HG03439 (cell line): Measurements from ENCODE around the gene CPEB1.
A peak's percentile ranks its signal among the peaks of the same experiment; 100 is the strongest.
"Not testable (repeated sequence)": the region's sequence is repeated elsewhere in the genome, so short reads cannot be mapped to it uniquely, and the experiment has no call there.

Source experiments
- ATAC-seq: cut with Tn5 transposase; IDR thresholded peaks from one replicate; pipeline ENCODE4 v1.9.1; 2021; ENCODE audit warnings: mild to moderate bottlenecking, moderate library complexity; ENCODE audit not compliant: unreplicated experiment

Gene CPEB1

GRCh38 chr15:82530606-82531379 is 116.4 kb downstream of the CPEB1 start:
- ATAC-seq, result peak; percentile 86

- no peak for ATAC-seq
Measured at GRCh38 chr15:82530006-82530405, 117.2 kb downstream of the CPEB1 start.

GRCh38 chr15:82513587-82513986 is 133.6 kb downstream of the CPEB1 start:
- ATAC-seq, result not testable (repeated sequence)

GRCh38 chr15:82507693-82508092 is 139.5 kb downstream of the CPEB1 start:
- not testable (repeated sequence) for ATAC-seq

- ATAC-seq, result not testable (repeated sequence)
Measured at GRCh38 chr15:82507087-82507486, 140.1 kb downstream of the CPEB1 start.

- not testable (repeated sequence) for ATAC-seq
Measured at GRCh38 chr15:82505842-82506241, 141.3 kb downstream of the CPEB1 start.

- ATAC-seq, result not testable (repeated sequence)
Measured at GRCh38 chr15:82504074-82504473, 143.1 kb downstream of the CPEB1 start.

- ATAC-seq, result not testable (repeated sequence)
Measured at GRCh38 chr15:82502700-82503339, 144.3 kb downstream of the CPEB1 start.

GRCh38 chr15:82500772-82501171 is 146.4 kb downstream of the CPEB1 start:
- ATAC-seq, result not testable (repeated sequence)

GRCh38 chr15:82497978-82498377 is 149.2 kb downstream of the CPEB1 start:
- not testable (repeated sequence) for ATAC-seq
